H9 (cell line): Measurements from ENCODE around the gene FFAR1. TPM values are rescaled to one million over a fixed set of nuclear protein-coding genes. Genes with fewer than 3 reads are reported as not detected.

Experiments
- DNase-seq: peaks from one replicate; pipeline ENCODE4 v3.0.0-alpha.2; 2017
- H2AFZ ChIP-seq: one replicate; pipeline ENCODE4 v1.6.1; 2013; ENCODE audit warnings: mild to moderate bottlenecking, low read length, control low read depth, moderate library complexity
- H2AK5ac ChIP-seq: 2 replicates; pipeline ENCODE4 v1.6.1; 2013; ENCODE audit warnings: low read length, control low read depth, mixed read lengths; ENCODE audit not compliant: insufficient read length
- H2BK120ac ChIP-seq: one replicate; pipeline ENCODE4 v1.6.1; 2013; ENCODE audit warnings: low read depth, mild to moderate bottlenecking, low read length, control low read depth, inconsistent platforms; ENCODE audit not compliant: poor library complexity, severe bottlenecking
- H2BK12ac ChIP-seq: 2 replicates; pipeline ENCODE4 v1.6.1; 2013; ENCODE audit warnings: low read length, control low read depth, mixed read lengths, low read depth; ENCODE audit not compliant: insufficient read length
- H2BK15ac ChIP-seq: 2 replicates; pipeline ENCODE4 v1.6.1; 2013; ENCODE audit warnings: low read depth, low read length, control low read depth
- H2BK20ac ChIP-seq: one replicate; pipeline ENCODE4 v1.6.1; 2013; ENCODE audit warnings: low read depth, mild to moderate bottlenecking, low read length, control low read depth, inconsistent platforms; ENCODE audit not compliant: poor library complexity, severe bottlenecking
- H2BK5ac ChIP-seq: 2 replicates; pipeline ENCODE4 v1.6.1; 2013; ENCODE audit warnings: low read length, control low read depth, mixed read lengths; ENCODE audit not compliant: insufficient read length
- H3K14ac ChIP-seq: 2 replicates; pipeline ENCODE4 v1.6.1; 2013; ENCODE audit warnings: low read length, control low read depth; ENCODE audit not compliant: insufficient read depth
- H3K18ac ChIP-seq: 2 replicates; pipeline ENCODE4 v1.6.1; 2013; ENCODE audit warnings: low read depth, mild to moderate bottlenecking, mixed read lengths, low read length, control low read depth; ENCODE audit not compliant: insufficient read length
- H3K23ac ChIP-seq: 2 replicates; pipeline ENCODE4 v1.6.1; 2013; ENCODE audit warnings: low read length, control low read depth, mixed read lengths, low read depth; ENCODE audit not compliant: insufficient read length
- H3K23me2 ChIP-seq: 2 replicates; pipeline ENCODE4 v1.6.1; 2013; ENCODE audit warnings: low read depth, mild to moderate bottlenecking, mixed read lengths, low read length, control low read depth; ENCODE audit not compliant: insufficient read length, poor library complexity, severe bottlenecking
- H3K27ac ChIP-seq: 2 replicates; pipeline ENCODE4 v1.5.1; 2013; ENCODE audit warnings: low read length, control low read depth, mixed read lengths, low read depth; ENCODE audit not compliant: insufficient read length
- H3K27me3 ChIP-seq: 2 replicates; pipeline ENCODE4 v1.6.1; 2013; ENCODE audit warnings: low read length, control low read depth, inconsistent platforms; ENCODE audit not compliant: insufficient read depth
- H3K4ac ChIP-seq: 2 replicates; pipeline ENCODE4 v1.6.1; 2013; ENCODE audit warnings: low read depth, mild to moderate bottlenecking, control low read depth, inconsistent platforms, low read length, moderate library complexity
- H3K4me1 ChIP-seq: 2 replicates; pipeline ENCODE4 v1.6.1; 2013; ENCODE audit warnings: low read length, control low read depth, inconsistent platforms; ENCODE audit not compliant: insufficient read depth
- H3K4me2 ChIP-seq: 2 replicates; pipeline ENCODE4 v1.6.1; 2013; ENCODE audit warnings: low read length, control low read depth, mixed read lengths; ENCODE audit not compliant: insufficient read length, insufficient read depth
- H3K56ac ChIP-seq: 2 replicates; pipeline ENCODE4 v1.6.1; 2013; ENCODE audit warnings: low read depth, mild to moderate bottlenecking, mixed read lengths, low read length, control low read depth; ENCODE audit not compliant: insufficient read length
- H3K79me1 ChIP-seq: 2 replicates; pipeline ENCODE4 v1.6.1; 2013; ENCODE audit warnings: low read depth, mild to moderate bottlenecking, moderate library complexity, low read length, control low read depth, inconsistent platforms; ENCODE audit not compliant: insufficient read depth, poor library complexity, severe bottlenecking
- H3K79me2 ChIP-seq: 2 replicates; pipeline ENCODE4 v1.6.1; 2013; ENCODE audit warnings: low read length, control low read depth, inconsistent platforms; ENCODE audit not compliant: insufficient read depth
- H3K9ac ChIP-seq: 2 replicates; pipeline ENCODE4 v1.6.1; 2013; ENCODE audit warnings: low read length, control low read depth, mixed read lengths; ENCODE audit not compliant: insufficient read length; ENCODE audit errors: extremely low read depth
- H3K9me3 ChIP-seq: one replicate; pipeline ENCODE4 v1.6.1; 2013; ENCODE audit warnings: low read depth, low read length, inconsistent platforms; ENCODE audit not compliant: control insufficient read depth
- H3T11ph ChIP-seq: one replicate; pipeline ENCODE4 v1.6.1; 2013; ENCODE audit warnings: mild to moderate bottlenecking, low read length, control low read depth, inconsistent platforms
- H4K20me1 ChIP-seq: one replicate; pipeline ENCODE4 v1.6.1; 2013; ENCODE audit not compliant: control insufficient read depth, insufficient read length, insufficient read depth
- H4K5ac ChIP-seq: 2 replicates; pipeline ENCODE4 v1.6.1; 2013; ENCODE audit warnings: low read depth, mild to moderate bottlenecking, mixed read lengths, low read length, control low read depth; ENCODE audit not compliant: insufficient read length
- H4K8ac ChIP-seq: replicated peaks from 2 replicates; pipeline ENCODE4 v1.6.1; 2013; ENCODE audit warnings: low read length, control low read depth, mixed read lengths, low read depth; ENCODE audit not compliant: insufficient read length
- H4K91ac ChIP-seq: 2 replicates; pipeline ENCODE4 v1.6.1; 2013; ENCODE audit warnings: low read depth, mild to moderate bottlenecking, moderate library complexity, mixed read lengths, low read length, control low read depth; ENCODE audit not compliant: insufficient read length
- H3K27ac Mint-ChIP-seq, 3 experiments: 2 replicates in 2 of 3; 3 replicates in 1 of 3; pipeline ENCODE4 v1.8.0; 2020 to 2021; ENCODE audit warnings: mixed read lengths in 3 of 3, mild to moderate bottlenecking in 1 of 3, moderate library complexity in 1 of 3
- H3K27me3 Mint-ChIP-seq: 2 replicates; pipeline ENCODE4 v1.8.0; 2021; ENCODE audit warnings: low read depth, mild to moderate bottlenecking, moderate library complexity, mixed read lengths
- H3K36me3 Mint-ChIP-seq, 3 experiments: 2 replicates in 2 of 3; 3 replicates in 1 of 3; pipeline ENCODE4 v1.8.0; 2020 to 2021; ENCODE audit warnings: low read depth in 3 of 3, mixed read lengths in 3 of 3; ENCODE audit not compliant: insufficient read depth in 1 of 3
- H3K4me1 Mint-ChIP-seq, 2 experiments: 2 replicates each; pipeline ENCODE4 v1.8.0; 2020; ENCODE audit warnings: mixed read lengths in 2 of 2
- H3K4me3 Mint-ChIP-seq, 2 experiments: 2 replicates in 1 of 2; 3 replicates in 1 of 2; pipeline ENCODE4 v1.8.0; 2020 to 2021; ENCODE audit warnings: mild to moderate bottlenecking in 2 of 2, mixed read lengths in 2 of 2, moderate library complexity in 1 of 2
- H3K9me3 Mint-ChIP-seq, 2 experiments: 2 replicates in 1 of 2; 3 replicates in 1 of 2; pipeline ENCODE4 v1.8.0; 2020; ENCODE audit warnings: mild to moderate bottlenecking in 2 of 2, mixed read lengths in 2 of 2, moderate library complexity in 1 of 2
- WGBS: extraction: QIAGEN DNeasy Blood & Tissue Kit; methylation state at CpG from one replicate; pipeline ENCODE4 v1.1.7; 2013; ENCODE audit warnings: missing lambda C conversion rate, low lambda C conversion rate, mixed read lengths; ENCODE audit not compliant: insufficient read length; ENCODE audit errors: extremely low coverage; 5-methylcytosine and 5-hydroxymethylcytosine counted together
- total RNA-seq: library from RNA; stranded (reverse); gene quantifications from 2 replicates; pipeline ENCODE4 v1.2.1, GENCODE V29; 2021
- TF ChIP-seq, protein P1 (sequence below): fragments of 200-600 bp; sonication (generic); conservative IDR thresholded peaks from 3 replicates; pipeline ENCODE4 v1.8.0; 2021; ENCODE audit warnings: antibody characterized with exemption, mild to moderate bottlenecking

The FFAR1 gene
- total RNA-seq, 1 experiment from 2014 or later, result not detected

GRCh38 chr19:35362261-35363000 lies 14.7 kb downstream of the FFAR1 start:
- Histone ChIP-seq H3K79me1 (no peaks in the 10 kb centered on the region), H2BK15ac (no peak overlapping the region), H3K27ac (no peak overlapping the region), H4K5ac (no peak overlapping the region), H3K9ac (no peak overlapping the region), H2BK5ac (no peak overlapping the region), H3T11ph (no peak overlapping the region), H2BK20ac (no peak overlapping the region), H3K14ac (no peak overlapping the region), H4K20me1 (peaks cover 3% of the 10 kb centered on the region), H2BK120ac (no peak overlapping the region), H2BK12ac (no peak overlapping the region), H4K8ac (no peak overlapping the region), H3K56ac (no peak overlapping the region), H2AFZ (no peak overlapping the region), H3K9me3 (no peaks in the 10 kb centered on the region), H2AK5ac (no peak overlapping the region), H3K79me2 (no peaks in the 10 kb centered on the region), H3K23me2 (no peaks in the 10 kb centered on the region), H3K4ac (no peak overlapping the region), H3K27me3 (no peaks in the 10 kb centered on the region), H3K18ac (no peak overlapping the region), H3K23ac (no peak overlapping the region), H3K4me2 (no peak overlapping the region), H4K91ac (no peak overlapping the region), H3K4me1 (no peaks in the 10 kb centered on the region)
- H3K27ac Mint-ChIP-seq, result no peak overlapping the region; a peak in 1 of 7 replicates
- TF ChIP-seq, protein P1, sequence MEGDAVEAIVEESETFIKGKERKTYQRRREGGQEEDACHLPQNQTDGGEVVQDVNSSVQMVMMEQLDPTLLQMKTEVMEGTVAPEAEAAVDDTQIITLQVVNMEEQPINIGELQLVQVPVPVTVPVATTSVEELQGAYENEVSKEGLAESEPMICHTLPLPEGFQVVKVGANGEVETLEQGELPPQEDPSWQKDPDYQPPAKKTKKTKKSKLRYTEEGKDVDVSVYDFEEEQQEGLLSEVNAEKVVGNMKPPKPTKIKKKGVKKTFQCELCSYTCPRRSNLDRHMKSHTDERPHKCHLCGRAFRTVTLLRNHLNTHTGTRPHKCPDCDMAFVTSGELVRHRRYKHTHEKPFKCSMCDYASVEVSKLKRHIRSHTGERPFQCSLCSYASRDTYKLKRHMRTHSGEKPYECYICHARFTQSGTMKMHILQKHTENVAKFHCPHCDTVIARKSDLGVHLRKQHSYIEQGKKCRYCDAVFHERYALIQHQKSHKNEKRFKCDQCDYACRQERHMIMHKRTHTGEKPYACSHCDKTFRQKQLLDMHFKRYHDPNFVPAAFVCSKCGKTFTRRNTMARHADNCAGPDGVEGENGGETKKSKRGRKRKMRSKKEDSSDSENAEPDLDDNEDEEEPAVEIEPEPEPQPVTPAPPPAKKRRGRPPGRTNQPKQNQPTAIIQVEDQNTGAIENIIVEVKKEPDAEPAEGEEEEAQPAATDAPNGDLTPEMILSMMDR, result no peak
- H3K4me1 Mint-ChIP-seq, result peaks cover 3 to 5% of the 10 kb centered on the region in 2 experiments; a peak in 2 of 4 replicates
- no peaks in the 10 kb centered on the region for H3K9me3 Mint-ChIP-seq
- no CpG with 5 or more reads among the region's 14 CpGs for WGBS
- no peak for DNase-seq
- no peak overlapping the region for H3K4me3 Mint-ChIP-seq
- peaks cover 6% of the 10 kb centered on the region for H3K27me3 Mint-ChIP-seq
- H3K36me3 Mint-ChIP-seq, result no peaks in the 10 kb centered on the region
